H9 (cell line): ENCODE data around the gene EPB41L4B. TPM values are rescaled to one million over a fixed set of nuclear protein-coding genes. Genes with fewer than 3 reads are reported as not detected.

Experiments
- DNase-seq: peaks from one replicate; pipeline ENCODE4 v3.0.0-alpha.2; 2017
- H2AFZ ChIP-seq: one replicate; pipeline ENCODE4 v1.6.1; 2013; ENCODE audit warnings: mild to moderate bottlenecking, low read length, control low read depth, moderate library complexity
- H2AK5ac ChIP-seq: 2 replicates; pipeline ENCODE4 v1.6.1; 2013; ENCODE audit warnings: low read length, control low read depth, mixed read lengths; ENCODE audit not compliant: insufficient read length
- H2BK120ac ChIP-seq: one replicate; pipeline ENCODE4 v1.6.1; 2013; ENCODE audit warnings: low read depth, mild to moderate bottlenecking, low read length, control low read depth, inconsistent platforms; ENCODE audit not compliant: poor library complexity, severe bottlenecking
- H2BK12ac ChIP-seq: 2 replicates; pipeline ENCODE4 v1.6.1; 2013; ENCODE audit warnings: low read length, control low read depth, mixed read lengths, low read depth; ENCODE audit not compliant: insufficient read length
- H2BK15ac ChIP-seq: 2 replicates; pipeline ENCODE4 v1.6.1; 2013; ENCODE audit warnings: low read depth, low read length, control low read depth
- H2BK20ac ChIP-seq: one replicate; pipeline ENCODE4 v1.6.1; 2013; ENCODE audit warnings: low read depth, mild to moderate bottlenecking, low read length, control low read depth, inconsistent platforms; ENCODE audit not compliant: poor library complexity, severe bottlenecking
- H2BK5ac ChIP-seq: 2 replicates; pipeline ENCODE4 v1.6.1; 2013; ENCODE audit warnings: low read length, control low read depth, mixed read lengths; ENCODE audit not compliant: insufficient read length
- H3K14ac ChIP-seq: 2 replicates; pipeline ENCODE4 v1.6.1; 2013; ENCODE audit warnings: low read length, control low read depth; ENCODE audit not compliant: insufficient read depth
- H3K18ac ChIP-seq: 2 replicates; pipeline ENCODE4 v1.6.1; 2013; ENCODE audit warnings: low read depth, mild to moderate bottlenecking, mixed read lengths, low read length, control low read depth; ENCODE audit not compliant: insufficient read length
- H3K23ac ChIP-seq: 2 replicates; pipeline ENCODE4 v1.6.1; 2013; ENCODE audit warnings: low read length, control low read depth, mixed read lengths, low read depth; ENCODE audit not compliant: insufficient read length
- H3K23me2 ChIP-seq: 2 replicates; pipeline ENCODE4 v1.6.1; 2013; ENCODE audit warnings: low read depth, mild to moderate bottlenecking, mixed read lengths, low read length, control low read depth; ENCODE audit not compliant: insufficient read length, poor library complexity, severe bottlenecking
- H3K27ac ChIP-seq: 2 replicates; pipeline ENCODE4 v1.5.1; 2013; ENCODE audit warnings: low read length, control low read depth, mixed read lengths, low read depth; ENCODE audit not compliant: insufficient read length
- H3K27me3 ChIP-seq: 2 replicates; pipeline ENCODE4 v1.6.1; 2013; ENCODE audit warnings: low read length, control low read depth, inconsistent platforms; ENCODE audit not compliant: insufficient read depth
- H3K4ac ChIP-seq: 2 replicates; pipeline ENCODE4 v1.6.1; 2013; ENCODE audit warnings: low read depth, mild to moderate bottlenecking, control low read depth, inconsistent platforms, low read length, moderate library complexity
- H3K4me1 ChIP-seq: 2 replicates; pipeline ENCODE4 v1.6.1; 2013; ENCODE audit warnings: low read length, control low read depth, inconsistent platforms; ENCODE audit not compliant: insufficient read depth
- H3K4me2 ChIP-seq: 2 replicates; pipeline ENCODE4 v1.6.1; 2013; ENCODE audit warnings: low read length, control low read depth, mixed read lengths; ENCODE audit not compliant: insufficient read length, insufficient read depth
- H3K56ac ChIP-seq: 2 replicates; pipeline ENCODE4 v1.6.1; 2013; ENCODE audit warnings: low read depth, mild to moderate bottlenecking, mixed read lengths, low read length, control low read depth; ENCODE audit not compliant: insufficient read length
- H3K79me1 ChIP-seq: 2 replicates; pipeline ENCODE4 v1.6.1; 2013; ENCODE audit warnings: low read depth, mild to moderate bottlenecking, moderate library complexity, low read length, control low read depth, inconsistent platforms; ENCODE audit not compliant: insufficient read depth, poor library complexity, severe bottlenecking
- H3K79me2 ChIP-seq: 2 replicates; pipeline ENCODE4 v1.6.1; 2013; ENCODE audit warnings: low read length, control low read depth, inconsistent platforms; ENCODE audit not compliant: insufficient read depth
- H3K9ac ChIP-seq: 2 replicates; pipeline ENCODE4 v1.6.1; 2013; ENCODE audit warnings: low read length, control low read depth, mixed read lengths; ENCODE audit not compliant: insufficient read length; ENCODE audit errors: extremely low read depth
- H3K9me3 ChIP-seq: one replicate; pipeline ENCODE4 v1.6.1; 2013; ENCODE audit warnings: low read depth, low read length, inconsistent platforms; ENCODE audit not compliant: control insufficient read depth
- H3T11ph ChIP-seq: one replicate; pipeline ENCODE4 v1.6.1; 2013; ENCODE audit warnings: mild to moderate bottlenecking, low read length, control low read depth, inconsistent platforms
- H4K20me1 ChIP-seq: one replicate; pipeline ENCODE4 v1.6.1; 2013; ENCODE audit not compliant: control insufficient read depth, insufficient read length, insufficient read depth
- H4K5ac ChIP-seq: 2 replicates; pipeline ENCODE4 v1.6.1; 2013; ENCODE audit warnings: low read depth, mild to moderate bottlenecking, mixed read lengths, low read length, control low read depth; ENCODE audit not compliant: insufficient read length
- H4K8ac ChIP-seq: replicated peaks from 2 replicates; pipeline ENCODE4 v1.6.1; 2013; ENCODE audit warnings: low read length, control low read depth, mixed read lengths, low read depth; ENCODE audit not compliant: insufficient read length
- H4K91ac ChIP-seq: 2 replicates; pipeline ENCODE4 v1.6.1; 2013; ENCODE audit warnings: low read depth, mild to moderate bottlenecking, moderate library complexity, mixed read lengths, low read length, control low read depth; ENCODE audit not compliant: insufficient read length
- H3K27ac Mint-ChIP-seq, 3 experiments: 2 replicates in 2 of 3; 3 replicates in 1 of 3; pipeline ENCODE4 v1.8.0; 2020 to 2021; ENCODE audit warnings: mixed read lengths in 3 of 3, mild to moderate bottlenecking in 1 of 3, moderate library complexity in 1 of 3
- H3K27me3 Mint-ChIP-seq: 2 replicates; pipeline ENCODE4 v1.8.0; 2021; ENCODE audit warnings: low read depth, mild to moderate bottlenecking, moderate library complexity, mixed read lengths
- H3K36me3 Mint-ChIP-seq, 3 experiments: 2 replicates in 2 of 3; 3 replicates in 1 of 3; pipeline ENCODE4 v1.8.0; 2020 to 2021; ENCODE audit warnings: low read depth in 3 of 3, mixed read lengths in 3 of 3; ENCODE audit not compliant: insufficient read depth in 1 of 3
- H3K4me1 Mint-ChIP-seq, 2 experiments: 2 replicates each; pipeline ENCODE4 v1.8.0; 2020; ENCODE audit warnings: mixed read lengths in 2 of 2
- H3K4me3 Mint-ChIP-seq, 2 experiments: 2 replicates in 1 of 2; 3 replicates in 1 of 2; pipeline ENCODE4 v1.8.0; 2020 to 2021; ENCODE audit warnings: mild to moderate bottlenecking in 2 of 2, mixed read lengths in 2 of 2, moderate library complexity in 1 of 2
- H3K9me3 Mint-ChIP-seq, 2 experiments: 2 replicates in 1 of 2; 3 replicates in 1 of 2; pipeline ENCODE4 v1.8.0; 2020; ENCODE audit warnings: mild to moderate bottlenecking in 2 of 2, mixed read lengths in 2 of 2, moderate library complexity in 1 of 2
- WGBS: extraction: QIAGEN DNeasy Blood & Tissue Kit; methylation state at CpG from one replicate; pipeline ENCODE4 v1.1.7; 2013; ENCODE audit warnings: missing lambda C conversion rate, low lambda C conversion rate, mixed read lengths; ENCODE audit not compliant: insufficient read length; ENCODE audit errors: extremely low coverage; 5-methylcytosine and 5-hydroxymethylcytosine counted together
- total RNA-seq: library from RNA; stranded (reverse); gene quantifications from 2 replicates; pipeline ENCODE4 v1.2.1, GENCODE V29; 2021
- TF ChIP-seq, protein P1 (sequence below): fragments of 200-600 bp; sonication (generic); conservative IDR thresholded peaks from 3 replicates; pipeline ENCODE4 v1.8.0; 2021; ENCODE audit warnings: antibody characterized with exemption, mild to moderate bottlenecking

EPB41L4B gene
- total RNA-seq, 1 experiment from 2014 or later, result 18.9 TPM

DNA sequence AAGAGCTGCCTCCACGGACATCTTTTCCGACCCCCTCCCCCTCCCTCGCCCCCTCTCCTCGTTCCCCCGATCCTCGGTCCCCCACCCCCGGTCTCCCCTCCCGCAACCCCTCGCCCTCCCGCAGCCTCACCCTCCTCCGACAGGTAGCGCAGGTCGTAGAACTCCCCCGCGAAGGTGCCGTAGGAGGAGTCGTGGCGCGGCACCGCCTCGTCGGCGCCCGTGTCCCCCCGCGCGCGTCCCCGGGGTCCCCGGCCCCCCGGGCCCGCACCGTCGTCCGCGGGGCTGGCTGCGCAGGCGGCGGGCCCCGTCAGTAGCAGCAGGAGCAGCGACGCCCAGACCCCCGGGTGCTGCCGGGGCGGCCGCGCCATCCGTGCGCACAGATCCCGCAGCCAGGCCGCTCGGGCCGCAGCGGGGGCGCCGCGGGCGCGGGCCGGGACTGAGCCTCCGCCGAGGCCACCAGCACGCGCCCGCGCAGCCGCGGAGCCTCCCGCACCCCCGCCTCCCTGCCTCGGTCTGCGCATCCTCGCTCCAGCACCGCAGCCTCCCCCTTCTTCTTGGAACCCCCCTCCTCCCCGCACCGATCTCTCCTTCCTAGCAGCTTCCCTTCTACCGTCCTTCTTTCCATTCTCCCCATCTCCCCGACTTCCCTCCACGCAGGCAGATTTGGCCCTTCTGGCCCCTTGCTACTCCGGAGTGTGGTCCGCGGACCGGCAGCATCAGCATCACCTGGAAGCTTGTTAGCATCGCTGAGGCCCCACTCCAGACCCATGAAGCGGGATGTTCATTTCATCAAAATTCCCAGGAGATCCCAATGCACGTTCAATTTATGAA, 153.9 kb downstream of the EPB41L4B start, which contains the start of gene FRRS1L:
TSS of gene FRRS1L (minus strand) at position 479 of the 831 bp plus-strand sequence. CDS start at position 368, 111 bp downstream.
- DNase-seq, result peak; percentile 56
- Mint-ChIP-seq H3K4me3 (peak within 1 kb of the TSS; percentile 71 to 83), H3K36me3 (peaks cover 0 to 15% (median 2%) of the 10 kb centered on the region in 3 experiments; a peak in 5 of 7 replicates), H3K27ac (no peak within 1 kb of the TSS), H3K4me1 (peaks cover 9 to 18% of the 10 kb centered on the region in 2 experiments), H3K9me3 (peaks cover 8 to 10% of the 10 kb centered on the region in 2 experiments; a peak in 4 of 5 replicates), H3K27me3 (peaks cover 55% of the 10 kb centered on the region)
- Histone ChIP-seq H2BK12ac (no peak within 1 kb of the TSS), H3K23me2 (no peaks in the 10 kb centered on the region), H3K4me2 (peak within 1 kb of the TSS; percentile 29), H2AK5ac (no peak within 1 kb of the TSS), H4K5ac (no peak within 1 kb of the TSS), H2BK20ac (no peak within 1 kb of the TSS), H3K4ac (no peak within 1 kb of the TSS), H4K8ac (no peak within 1 kb of the TSS), H3K4me1 (no peaks in the 10 kb centered on the region), H2BK120ac (no peak within 1 kb of the TSS), H2BK15ac (no peak within 1 kb of the TSS), H4K20me1 (no peaks in the 10 kb centered on the region), H3K9me3 (no peaks in the 10 kb centered on the region), H3K27me3 (no peaks in the 10 kb centered on the region; the same call in 1 of the 2 replicates), H3K27ac (no peak within 1 kb of the TSS), H3K9ac (no peak within 1 kb of the TSS), H2AFZ (no peak within 1 kb of the TSS), H2BK5ac (no peak within 1 kb of the TSS), H3K18ac (no peak within 1 kb of the TSS), H3K23ac (no peak within 1 kb of the TSS), H4K91ac (no peak within 1 kb of the TSS), H3K79me2 (no peaks in the 10 kb centered on the region), H3K79me1 (no peaks in the 10 kb centered on the region), H3T11ph (no peak within 1 kb of the TSS), H3K56ac (no peak within 1 kb of the TSS), H3K14ac (no peak within 1 kb of the TSS)
- TF ChIP-seq, protein P1, sequence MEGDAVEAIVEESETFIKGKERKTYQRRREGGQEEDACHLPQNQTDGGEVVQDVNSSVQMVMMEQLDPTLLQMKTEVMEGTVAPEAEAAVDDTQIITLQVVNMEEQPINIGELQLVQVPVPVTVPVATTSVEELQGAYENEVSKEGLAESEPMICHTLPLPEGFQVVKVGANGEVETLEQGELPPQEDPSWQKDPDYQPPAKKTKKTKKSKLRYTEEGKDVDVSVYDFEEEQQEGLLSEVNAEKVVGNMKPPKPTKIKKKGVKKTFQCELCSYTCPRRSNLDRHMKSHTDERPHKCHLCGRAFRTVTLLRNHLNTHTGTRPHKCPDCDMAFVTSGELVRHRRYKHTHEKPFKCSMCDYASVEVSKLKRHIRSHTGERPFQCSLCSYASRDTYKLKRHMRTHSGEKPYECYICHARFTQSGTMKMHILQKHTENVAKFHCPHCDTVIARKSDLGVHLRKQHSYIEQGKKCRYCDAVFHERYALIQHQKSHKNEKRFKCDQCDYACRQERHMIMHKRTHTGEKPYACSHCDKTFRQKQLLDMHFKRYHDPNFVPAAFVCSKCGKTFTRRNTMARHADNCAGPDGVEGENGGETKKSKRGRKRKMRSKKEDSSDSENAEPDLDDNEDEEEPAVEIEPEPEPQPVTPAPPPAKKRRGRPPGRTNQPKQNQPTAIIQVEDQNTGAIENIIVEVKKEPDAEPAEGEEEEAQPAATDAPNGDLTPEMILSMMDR, result no peak
- no CpG with 5 or more reads among the region's 86 CpGs for WGBS
